GM12874 (cell line): Measurements from ENCODE around the gene RASSF7.

Source experiments
- CTCF ChIP-seq: IDR thresholded peaks from 2 replicates; pipeline ENCODE4 v1.5.1; 2011; ENCODE audit warnings: low read depth, mild to moderate bottlenecking, control low read depth, low read length, moderate library complexity; ENCODE audit not compliant: insufficient read depth

The RASSF7 gene

GRCh38 chr11:567629-568292 lies 7.0 kb downstream of the RASSF7 start:
- no peak for TF ChIP-seq CTCF

DNA sequence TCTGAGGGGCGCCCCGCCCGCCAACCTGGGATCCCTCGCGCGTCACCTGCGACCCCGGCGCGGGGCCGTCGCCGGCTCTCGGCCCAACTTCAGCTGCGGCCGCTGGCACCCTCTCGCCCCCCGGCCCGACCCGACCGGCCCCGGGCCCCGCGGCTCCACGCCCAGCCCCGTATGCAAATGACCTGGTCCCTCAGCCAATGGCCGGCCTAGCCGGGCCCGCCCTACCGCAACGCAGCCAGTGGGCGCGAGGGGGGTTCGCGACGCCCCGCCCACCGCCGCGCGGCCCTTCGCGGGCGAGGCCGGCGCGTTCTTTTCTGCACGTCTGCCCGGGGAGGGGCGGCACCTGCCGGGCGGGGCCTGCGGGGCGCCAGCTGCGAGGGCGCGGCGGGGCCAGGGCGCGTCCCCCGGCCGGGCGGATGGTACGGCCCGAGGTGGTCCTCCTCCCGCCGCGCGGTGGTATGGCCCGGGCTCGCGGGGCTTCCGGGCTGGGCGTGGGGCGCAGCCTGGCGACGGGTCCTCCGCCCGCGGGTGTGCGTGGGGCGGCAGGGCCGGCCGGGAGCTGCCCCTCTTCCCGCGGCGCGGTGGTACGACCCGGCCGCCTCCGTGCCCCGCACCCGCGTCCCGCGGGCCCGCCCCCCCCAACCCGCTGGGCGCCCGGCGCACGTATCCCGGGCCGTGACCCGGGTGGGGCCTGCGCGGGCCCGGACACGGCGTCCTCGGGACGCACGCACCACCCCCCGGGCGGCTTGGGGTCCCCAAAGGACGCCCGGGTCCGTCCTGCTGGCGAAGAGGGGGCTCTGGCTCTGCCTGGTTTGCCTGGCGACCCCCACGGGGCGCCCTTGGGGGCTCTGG lies 7.8 kb downstream of the RASSF7 start:
- TF ChIP-seq CTCF: no peak

DNA sequence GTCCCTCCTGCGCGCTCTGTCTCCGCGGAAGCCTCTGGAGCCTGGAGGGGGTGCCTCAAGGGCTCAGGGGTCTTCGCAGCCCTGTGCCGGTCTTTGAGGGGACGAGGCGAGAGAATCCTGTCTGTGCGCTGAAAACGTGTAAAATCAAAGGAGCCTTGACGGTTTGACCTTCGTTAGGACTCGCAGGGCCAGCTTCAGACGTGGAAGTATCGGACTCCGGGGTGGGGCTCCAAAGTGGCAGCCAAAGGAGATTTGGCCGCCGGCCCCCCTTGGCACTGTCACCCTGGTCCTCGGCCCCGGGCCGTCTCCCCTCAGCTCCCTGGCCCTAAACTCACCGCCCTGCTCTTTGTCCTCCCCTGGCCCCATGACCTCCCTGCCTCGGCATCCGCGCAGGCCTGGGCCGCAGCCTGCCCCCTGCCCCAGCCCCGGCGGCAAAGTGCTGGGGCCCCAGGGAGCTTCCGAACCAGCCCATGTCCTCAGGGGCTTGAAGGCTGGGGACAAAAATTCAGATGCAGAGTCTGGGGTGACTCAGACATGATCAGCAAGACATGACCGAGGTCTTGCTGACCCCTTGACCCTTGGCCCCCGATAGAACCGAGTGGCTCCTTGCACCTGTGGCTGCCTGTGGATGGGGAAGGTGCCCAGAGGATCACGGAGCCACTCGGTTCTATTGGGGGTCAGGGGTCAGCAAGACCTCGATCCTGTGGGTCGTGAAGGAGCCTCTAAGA lies 8.6 kb downstream of the RASSF7 start:
- TF ChIP-seq CTCF: no peak

GRCh38 chr11:571802-572185 lies 11.0 kb downstream of the RASSF7 start:
- TF ChIP-seq CTCF: no peak

DNA sequence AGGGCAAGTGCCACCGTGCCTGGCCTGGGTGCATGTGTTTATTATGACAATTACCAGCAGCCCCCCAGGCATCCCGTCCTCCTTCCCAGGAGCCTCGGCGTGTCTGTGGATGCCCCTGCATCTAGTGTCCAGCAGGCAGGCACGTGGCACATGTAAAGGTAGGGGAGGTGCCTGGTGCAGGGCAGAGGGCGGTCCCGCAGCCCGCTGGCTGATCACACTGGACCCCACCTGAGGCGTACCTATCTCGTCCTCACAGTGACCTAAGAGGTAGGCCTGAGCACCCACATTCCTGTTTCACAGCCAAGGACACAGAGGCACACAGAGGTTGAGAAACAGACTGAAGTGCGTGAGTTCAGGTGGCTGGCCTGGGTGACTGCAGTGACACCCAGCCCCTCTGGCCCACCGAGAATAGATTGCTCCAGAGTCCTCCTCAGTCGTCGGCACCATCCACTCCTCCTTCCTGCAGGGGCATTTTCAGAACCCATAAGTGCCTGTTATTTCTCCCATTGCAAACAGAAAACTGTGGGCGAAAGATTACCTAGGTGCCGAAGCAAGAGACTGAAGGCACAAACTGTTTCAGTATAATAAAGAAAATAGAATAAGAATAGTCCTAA lies 12.5 kb downstream of the RASSF7 start:
- no peak for TF ChIP-seq CTCF

DNA sequence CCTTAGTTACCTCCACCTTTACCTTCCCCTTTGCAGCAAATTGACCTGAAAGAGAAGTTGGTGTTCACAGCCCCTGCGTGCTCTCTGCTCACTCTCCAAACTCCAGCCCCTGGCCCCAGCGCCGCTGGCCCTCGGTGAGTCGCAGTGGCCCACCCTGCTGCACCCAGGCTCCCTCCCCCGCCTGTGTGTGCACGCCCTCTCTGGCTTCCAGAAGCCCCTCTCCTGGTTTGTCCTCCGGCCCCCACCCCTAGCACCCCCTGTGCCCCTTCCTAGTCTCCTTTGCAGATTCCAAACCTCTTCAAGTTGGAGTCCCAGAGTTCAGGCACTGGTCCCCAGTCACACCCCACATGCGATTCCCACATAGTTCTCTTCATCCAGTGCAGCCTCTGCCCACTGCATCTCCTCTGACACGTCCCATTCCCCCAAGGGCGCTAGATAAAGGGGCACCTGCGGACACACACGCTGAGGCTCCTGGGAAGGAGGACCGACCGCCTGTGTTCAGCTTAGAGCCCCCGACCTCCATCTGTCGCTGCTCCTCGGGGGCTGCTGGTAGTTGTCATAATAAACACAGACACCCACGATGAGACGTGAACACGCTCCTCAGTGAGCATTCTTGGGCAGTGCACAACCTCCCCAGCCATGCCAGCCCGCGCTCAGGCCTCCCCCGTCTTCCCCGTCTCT lies 14.0 kb downstream of the RASSF7 start:
- TF ChIP-seq CTCF: no peak
